IgD-negative memory B cell (primary cell): Measurements from ENCODE around the gene PPIAL4G. TPM values are rescaled to one million over a fixed set of nuclear protein-coding genes. Genes with fewer than 3 reads are reported as not detected.
"Not testable (repeated sequence)": the region's sequence is repeated elsewhere in the genome, so short reads cannot be mapped to it uniquely, and the experiment has no call there.

ENCODE experiments used
- H3K27ac Mint-ChIP-seq, 3 donors: one replicate each; pipeline ENCODE4 v1.8.0; 2020 to 2022; ENCODE audit warnings: mild to moderate bottlenecking in 3 of 3, mixed read lengths in 3 of 3, moderate library complexity in 1 of 3
- H3K27me3 Mint-ChIP-seq: one replicate; pipeline ENCODE4 v1.8.0; 2021; ENCODE audit warnings: mixed read lengths
- H3K36me3 Mint-ChIP-seq: one replicate; pipeline ENCODE4 v1.8.0; 2020; ENCODE audit warnings: mild to moderate bottlenecking, mixed read lengths
- H3K4me1 Mint-ChIP-seq, 3 donors: one replicate each; pipeline ENCODE4 v1.8.0; 2020 to 2022; ENCODE audit warnings: mixed read lengths in 3 of 3, mild to moderate bottlenecking in 1 of 3
- H3K4me3 Mint-ChIP-seq, 4 donors: one replicate each; pipeline ENCODE4 v1.8.0; 2020 to 2022; ENCODE audit warnings: mild to moderate bottlenecking in 4 of 4, mixed read lengths in 4 of 4, moderate library complexity in 3 of 4
- H3K9me3 Mint-ChIP-seq, 3 donors: one replicate each; pipeline ENCODE4 v1.8.0; 2020 to 2021; ENCODE audit warnings: mixed read lengths in 3 of 3, mild to moderate bottlenecking in 1 of 3
- polyA plus RNA-seq: library from polyadenylated mRNA; unstranded; fragments of 300-500 nt; fragmentation: Illumina TruSeq; gene quantifications from one replicate; pipeline ENCODE4 v1.2.3, GENCODE V29; 2021

Gene PPIAL4G
- polyA plus RNA-seq, 1 donor from 2014 or later: not detected

DNA sequence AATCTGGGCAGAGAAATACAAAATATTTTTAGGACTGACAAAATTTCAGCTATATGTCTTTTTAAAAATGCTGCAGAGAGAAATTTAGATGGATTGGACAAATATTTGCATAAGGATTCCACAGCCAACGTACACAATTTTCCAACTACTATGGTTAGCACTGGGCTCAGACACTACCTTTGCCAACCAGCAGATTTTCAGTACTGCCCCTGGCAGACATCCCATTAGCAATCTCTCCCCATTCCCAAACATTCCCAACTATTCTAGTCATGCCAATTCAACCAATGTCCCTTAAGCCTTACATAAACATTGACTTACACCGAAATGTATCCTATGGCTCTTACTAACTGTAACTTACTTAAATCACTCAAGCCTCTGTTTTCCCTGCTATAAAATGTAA, 30.3 kb downstream of the PPIAL4G start:
- H3K27me3 Mint-ChIP-seq, H3K27ac Mint-ChIP-seq, H3K9me3 Mint-ChIP-seq, H3K4me3 Mint-ChIP-seq, H3K36me3 Mint-ChIP-seq, H3K4me1 Mint-ChIP-seq: not testable (repeated sequence)

DNA sequence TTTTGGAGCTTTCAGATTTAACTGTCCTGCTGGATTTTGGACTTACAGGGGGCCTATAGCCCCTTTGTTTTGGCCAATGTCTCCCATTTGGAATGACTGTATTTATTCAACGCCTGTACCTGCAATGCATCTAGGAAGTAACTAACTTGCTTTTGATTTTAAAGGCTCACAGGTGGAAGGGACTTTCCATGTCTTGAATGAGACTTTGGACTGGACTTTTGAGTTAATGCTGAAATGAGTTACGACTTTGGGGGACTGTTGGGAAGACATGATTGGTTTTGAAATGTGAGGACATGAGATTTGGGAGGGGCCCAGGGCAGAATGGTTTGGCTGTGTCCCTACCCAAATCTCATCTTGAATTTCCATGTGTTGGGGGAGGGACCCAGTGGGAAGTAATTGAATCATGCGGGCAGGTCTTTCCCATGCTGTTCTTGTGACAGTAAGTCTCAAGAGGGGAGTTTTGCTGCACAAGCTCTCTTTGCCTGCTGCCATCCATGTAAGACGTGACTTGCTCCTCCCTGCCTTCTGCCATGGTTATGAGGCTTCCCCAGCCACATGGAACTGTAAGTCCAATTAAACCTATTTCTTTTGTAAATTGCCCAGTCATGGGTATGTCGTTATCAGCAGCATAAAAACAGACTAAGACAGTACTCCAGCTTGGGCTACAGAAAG, 43.3 kb downstream of the PPIAL4G start:
- H3K4me1 Mint-ChIP-seq: peaks cover 0 to 10% (median 3%) of the 10 kb centered on the region in 3 donors
- not testable (repeated sequence) for H3K36me3 Mint-ChIP-seq, H3K4me3 Mint-ChIP-seq, H3K27ac Mint-ChIP-seq, H3K9me3 Mint-ChIP-seq, H3K27me3 Mint-ChIP-seq

DNA sequence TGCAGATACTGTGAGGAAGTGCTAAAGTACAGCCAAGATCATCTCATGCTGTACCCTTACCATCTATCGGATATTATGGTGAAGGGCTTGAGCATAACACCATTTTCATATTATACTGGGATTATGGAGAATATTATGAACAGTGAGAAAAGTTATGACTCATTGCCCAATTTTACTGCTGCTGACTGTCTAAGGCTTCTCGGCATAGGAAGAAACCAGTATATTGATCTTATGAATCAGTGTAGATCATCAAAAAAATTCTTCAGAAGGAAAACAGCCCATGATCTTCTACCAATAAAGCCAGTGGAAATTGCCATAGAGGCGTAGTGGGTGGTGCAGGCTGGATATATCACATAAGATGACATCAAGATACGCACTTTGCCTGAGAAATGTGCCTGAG, 47.7 kb downstream of the PPIAL4G start:
- H3K4me3 Mint-ChIP-seq: no peak overlapping the region
- H3K27ac Mint-ChIP-seq: no peak overlapping the region
- peaks cover 5% of the 10 kb centered on the region for H3K36me3 Mint-ChIP-seq

GRCh38 chr1:148434832-148435231, 48.3 kb downstream of the PPIAL4G start:
- Mint-ChIP-seq H3K27me3 (no peaks in the 10 kb centered on the region), H3K4me3 (no peak overlapping the region), H3K27ac (no peak overlapping the region), H3K9me3 (no peaks in the 10 kb centered on the region), H3K4me1 (peaks cover 0 to 8% (median 3%) of the 10 kb centered on the region in 3 donors), H3K36me3 (peaks cover 7% of the 10 kb centered on the region)

More for the DNA sequence above, 47.7 kb downstream of the PPIAL4G start:
- Mint-ChIP-seq H3K4me1 (peaks cover 0 to 10% (median 3%) of the 10 kb centered on the region in 3 donors), H3K27me3 (no peaks in the 10 kb centered on the region), H3K9me3 (no peaks in the 10 kb centered on the region)

GRCh38 chr1:148432916-148433317, 50.2 kb downstream of the PPIAL4G start:
- not testable (repeated sequence) for H3K27me3 Mint-ChIP-seq, H3K4me1 Mint-ChIP-seq, H3K4me3 Mint-ChIP-seq, H3K9me3 Mint-ChIP-seq, H3K27ac Mint-ChIP-seq
- peaks cover 16% of the 10 kb centered on the region for H3K36me3 Mint-ChIP-seq

Other genes with a start within 250 kb of the PPIAL4G start
- gene NBPF14, start 112.7 kb upstream of the PPIAL4G start, polyA plus RNA-seq: 30.1 TPM